ENCODE data around the gene UBB.

- TF ChIP-seq POLR2A (IDR thresholded peaks at IDR 0.05) (no peak), CTCF (IDR thresholded peaks at IDR 0.05) (no peak), POLR2AphosphoS5 (IDR thresholded peaks at IDR 0.05) (no peak)
These were observed 37.3 kb upstream of the UBB start for GRCh38 chr17:16343569-16343968.
